ENCODE data around the gene TRIM62.

Gene TRIM62

DNA sequence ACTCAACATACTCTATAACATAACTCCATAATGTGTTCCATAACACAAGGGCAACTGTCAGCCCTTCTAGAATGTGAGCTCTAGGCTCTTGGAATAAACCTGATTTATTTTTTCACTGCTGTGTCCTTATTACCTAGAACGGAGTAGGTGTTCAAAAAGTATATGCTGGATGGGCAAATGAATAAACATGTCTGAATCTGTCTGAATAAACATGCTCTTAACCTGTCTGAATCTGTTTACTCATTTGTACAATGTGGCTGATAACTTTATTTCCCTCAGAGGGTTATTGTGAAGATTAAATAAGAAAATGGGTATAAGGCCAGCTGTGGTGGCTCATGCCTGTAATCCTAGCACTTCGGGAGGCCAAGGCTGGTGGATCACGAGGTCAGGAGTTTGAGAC is 58.6 kb downstream of the TRIM62 start:
- Histone ChIP-seq H3K4me2 (ENCODE audit: low read length) (no peak overlapping the region), H3K27ac (ENCODE audit: low read depth, low read length) (no peak overlapping the region), H2BK120ac (ENCODE audit: insufficient read depth, low read length, poor library complexity) (no peak overlapping the region), H3K4ac (ENCODE audit: low read depth, low read length) (no peak overlapping the region), H3K79me1 (ENCODE audit: low read length) (peaks cover 3% of the 10 kb centered on the region), H4K12ac (ENCODE audit: low read depth, low read length) (no peak overlapping the region), H3K4me3 (ENCODE audit: low read depth, low read length) (no peak overlapping the region), H4K91ac (ENCODE audit: low read depth, low read length) (no peak overlapping the region), H3K14ac (ENCODE audit: low read length) (no peak overlapping the region), H4K8ac (ENCODE audit: low read depth, low read length) (no peak overlapping the region), H3K18ac (ENCODE audit: low read length) (no peak overlapping the region), H3K36me3 (ENCODE audit: control insufficient read depth in 1 of 2, insufficient read depth in 2 of 2, low read length in 2 of 2) (no peaks in the 10 kb centered on the region), H2BK12ac (ENCODE audit: low read length) (no peak overlapping the region), H2AFZ (ENCODE audit: insufficient read depth, low read length, poor library complexity) (no peak overlapping the region), H2AK5ac (ENCODE audit: low read length) (no peak overlapping the region), H3K27me3 (ENCODE audit: insufficient read depth, low read length) (no peaks in the 10 kb centered on the region), H2BK5ac (ENCODE audit: low read depth, low read length, poor library complexity) (no peak overlapping the region), H3K79me2 (ENCODE audit: control insufficient read depth, insufficient read depth, low read length, poor library complexity) (no peaks in the 10 kb centered on the region), H3K9ac (ENCODE audit: low read length) (no peak overlapping the region), H3K4me1 (ENCODE audit: control insufficient read depth in 1 of 2, insufficient read depth in 2 of 2, low read length in 2 of 2) (peaks cover 3 to 5% of the 10 kb centered on the region in 2 experiments), H3K23ac (ENCODE audit: low read length) (no peak overlapping the region), H3K9me3 (ENCODE audit: insufficient read depth, low read depth, low read length) (peaks cover 2% of the 10 kb centered on the region)
- no peak for DNase-seq
- no CpG with 5 or more reads among the region's 3 CpGs for WGBS (ENCODE audit: extremely low coverage, insufficient coverage, insufficient read length)

DNA sequence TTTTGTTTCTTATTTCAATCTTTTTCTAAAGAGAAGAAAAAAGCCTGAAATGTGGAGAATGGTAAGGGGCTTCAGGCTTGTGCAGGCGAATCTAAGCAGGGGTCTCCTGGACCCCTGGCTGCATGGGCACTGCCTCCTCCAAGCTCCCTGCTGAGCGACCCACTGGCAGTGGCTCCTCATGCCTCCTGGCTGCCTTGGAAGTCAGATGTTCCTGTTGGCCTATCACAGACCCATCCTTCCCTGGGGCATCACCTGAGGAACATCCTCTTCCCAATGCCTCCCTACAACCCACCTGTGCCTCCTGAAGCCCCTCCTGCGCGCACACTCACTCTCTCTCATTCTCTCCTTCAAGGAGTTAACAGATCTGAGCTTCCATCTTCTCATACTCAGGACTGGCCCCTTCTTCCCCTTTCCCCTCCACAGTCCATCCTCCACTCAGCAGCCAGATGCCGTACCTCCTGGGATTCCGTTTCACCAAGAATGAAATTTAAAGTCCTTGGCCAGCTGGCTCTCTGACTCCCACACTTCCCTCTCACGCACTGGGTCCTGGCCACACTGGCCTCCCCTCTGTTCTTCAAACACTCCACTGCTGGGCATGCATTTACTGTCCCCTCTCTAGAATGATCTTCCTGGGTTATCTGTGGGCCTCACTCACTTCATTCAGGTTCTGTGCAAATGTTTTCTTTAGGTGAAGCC is 59.2 kb downstream of the TRIM62 start:
- Histone ChIP-seq H3K27me3 (ENCODE audit: insufficient read depth, low read length) (no peaks in the 10 kb centered on the region), H3K4me1 (ENCODE audit: control insufficient read depth in 1 of 2, insufficient read depth in 2 of 2, low read length in 2 of 2) (peaks cover 3 to 5% of the 10 kb centered on the region in 2 experiments), H3K18ac (ENCODE audit: low read length) (no peak overlapping the region), H3K14ac (ENCODE audit: low read length) (no peak overlapping the region), H4K12ac (ENCODE audit: low read depth, low read length) (no peak overlapping the region), H3K23ac (ENCODE audit: low read length) (no peak overlapping the region), H3K9me3 (ENCODE audit: insufficient read depth, low read depth, low read length) (peaks cover 2% of the 10 kb centered on the region), H3K79me1 (ENCODE audit: low read length) (peaks cover 3% of the 10 kb centered on the region), H4K91ac (ENCODE audit: low read depth, low read length) (no peak overlapping the region), H3K79me2 (ENCODE audit: control insufficient read depth, insufficient read depth, low read length, poor library complexity) (no peaks in the 10 kb centered on the region), H2BK5ac (ENCODE audit: low read depth, low read length, poor library complexity) (no peak overlapping the region), H3K27ac (ENCODE audit: low read depth, low read length) (no peak overlapping the region), H3K9ac (ENCODE audit: low read length) (no peak overlapping the region), H2BK12ac (ENCODE audit: low read length) (no peak overlapping the region), H2AK5ac (ENCODE audit: low read length) (no peak overlapping the region), H3K4me3 (ENCODE audit: low read depth, low read length) (no peak overlapping the region), H3K36me3 (ENCODE audit: control insufficient read depth in 1 of 2, insufficient read depth in 2 of 2, low read length in 2 of 2) (no peaks in the 10 kb centered on the region), H3K4ac (ENCODE audit: low read depth, low read length) (no peak overlapping the region), H3K4me2 (ENCODE audit: low read length) (no peak overlapping the region), H2BK120ac (ENCODE audit: insufficient read depth, low read length, poor library complexity) (no peak overlapping the region), H4K8ac (ENCODE audit: low read depth, low read length) (no peak overlapping the region), H2AFZ (ENCODE audit: insufficient read depth, low read length, poor library complexity) (no peak overlapping the region)
- DNase-seq: no peak
- WGBS (ENCODE audit: extremely low coverage, insufficient coverage, insufficient read length): no CpG with 5 or more reads among the region's 7 CpGs

DNA sequence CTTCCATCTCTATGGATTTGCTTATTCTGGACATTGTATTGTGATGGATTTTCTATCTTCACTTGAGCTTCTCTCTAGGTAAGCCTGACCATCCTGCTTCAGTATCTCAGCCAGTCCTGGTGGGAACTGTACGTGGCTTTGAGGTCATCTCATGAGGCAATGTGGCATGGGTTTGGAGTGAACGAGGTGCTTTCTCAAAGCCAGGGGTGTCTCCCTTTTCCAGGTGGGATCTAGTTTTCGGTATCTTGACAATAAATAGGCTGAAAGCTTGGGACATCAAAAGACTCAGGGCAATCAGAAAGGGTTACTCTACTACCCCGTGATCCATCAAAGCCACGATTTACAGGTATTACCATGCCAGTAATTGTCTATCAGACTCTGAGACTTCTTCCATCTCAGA is 60.1 kb downstream of the TRIM62 start:
- no peaks in the 10 kb centered on the region for H3K79me1 ChIP-seq (ENCODE audit: low read length)
- peaks cover 3% of the 10 kb centered on the region in 2 experiments for H3K4me1 ChIP-seq (ENCODE audit: control insufficient read depth in 1 of 2, insufficient read depth in 2 of 2, low read length in 2 of 2)
- WGBS (ENCODE audit: extremely low coverage, insufficient coverage, insufficient read length): no CpG with 5 or more reads among the region's 5 CpGs
- peaks cover 2% of the 10 kb centered on the region for H3K9me3 ChIP-seq (ENCODE audit: insufficient read depth, low read depth, low read length)
- H3K18ac ChIP-seq (ENCODE audit: low read length): no peak overlapping the region
- H2BK120ac ChIP-seq (ENCODE audit: insufficient read depth, low read length, poor library complexity): no peak overlapping the region
- no peak overlapping the region for H3K23ac ChIP-seq (ENCODE audit: low read length)
- H4K8ac ChIP-seq (ENCODE audit: low read depth, low read length): no peak overlapping the region
- no peak overlapping the region for H3K14ac ChIP-seq (ENCODE audit: low read length)
- H3K4me3 ChIP-seq (ENCODE audit: low read depth, low read length): no peak overlapping the region
- no peak overlapping the region for H4K91ac ChIP-seq (ENCODE audit: low read depth, low read length)
- no peak overlapping the region for H2BK5ac ChIP-seq (ENCODE audit: low read depth, low read length, poor library complexity)
- H3K4ac ChIP-seq (ENCODE audit: low read depth, low read length): no peak overlapping the region
- no peak overlapping the region for H2AFZ ChIP-seq (ENCODE audit: insufficient read depth, low read length, poor library complexity)
- H2AK5ac ChIP-seq (ENCODE audit: low read length): no peak overlapping the region
- no peaks in the 10 kb centered on the region for H3K79me2 ChIP-seq (ENCODE audit: control insufficient read depth, insufficient read depth, low read length, poor library complexity)
- H2BK12ac ChIP-seq (ENCODE audit: low read length): no peak overlapping the region
- H3K36me3 ChIP-seq (ENCODE audit: control insufficient read depth in 1 of 2, insufficient read depth in 2 of 2, low read length in 2 of 2): no peaks in the 10 kb centered on the region
- H3K9ac ChIP-seq (ENCODE audit: low read length): no peak overlapping the region
- H3K4me2 ChIP-seq (ENCODE audit: low read length): no peak overlapping the region
- H3K27ac ChIP-seq (ENCODE audit: low read depth, low read length): no peak overlapping the region
- no peaks in the 10 kb centered on the region for H3K27me3 ChIP-seq (ENCODE audit: insufficient read depth, low read length)
- H4K12ac ChIP-seq (ENCODE audit: low read depth, low read length): no peak overlapping the region
- no peak for DNase-seq

DNA sequence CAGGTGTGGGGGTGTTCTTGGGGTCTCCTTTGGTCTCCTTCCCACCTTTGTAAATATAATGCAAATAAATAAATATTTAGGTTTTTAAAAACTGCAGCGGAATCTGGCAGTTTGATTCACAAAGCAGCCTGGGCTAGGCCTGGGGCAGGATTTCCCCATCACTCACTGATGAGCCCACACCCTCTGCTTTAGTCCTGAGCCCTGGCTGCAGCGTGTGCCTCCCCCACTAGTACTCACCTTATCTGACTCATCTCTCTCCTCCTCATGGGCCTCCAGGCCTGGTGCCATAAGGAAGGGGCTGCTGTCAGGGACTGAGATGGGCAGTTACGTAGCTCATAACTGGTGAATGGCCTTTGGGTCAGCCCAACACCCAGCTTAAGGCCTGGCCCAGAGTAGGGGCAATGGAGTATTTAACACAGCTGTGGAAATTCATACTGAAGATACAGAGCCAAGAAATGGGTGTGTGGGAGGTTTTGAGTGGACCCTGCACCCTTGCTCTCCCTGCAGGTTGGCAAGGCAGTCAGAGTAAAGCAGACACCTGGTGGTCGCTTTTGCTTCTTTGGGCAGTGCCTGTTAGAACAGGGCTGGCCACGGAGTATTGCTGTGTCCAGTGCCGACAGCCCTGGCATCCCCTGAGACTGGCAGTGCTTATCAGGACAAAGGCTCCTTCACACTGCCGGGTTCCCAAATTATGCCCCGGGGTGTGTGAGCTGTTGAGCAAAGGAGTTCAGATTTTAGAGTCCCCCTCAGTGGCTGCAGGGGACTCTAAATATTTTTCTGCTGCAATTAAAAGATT is 61.2 kb downstream of the TRIM62 start:
- no peaks in the 10 kb centered on the region for H3K27me3 ChIP-seq (ENCODE audit: insufficient read depth, low read length)
- H3K27ac ChIP-seq (ENCODE audit: low read depth, low read length): no peak overlapping the region
- no peak overlapping the region for H3K9ac ChIP-seq (ENCODE audit: low read length)
- no peak overlapping the region for H3K4ac ChIP-seq (ENCODE audit: low read depth, low read length)
- no peak overlapping the region for H4K12ac ChIP-seq (ENCODE audit: low read depth, low read length)
- H3K4me1 ChIP-seq (ENCODE audit: control insufficient read depth in 1 of 2, insufficient read depth in 2 of 2, low read length in 2 of 2): no peaks in the 10 kb centered on the region
- H4K8ac ChIP-seq (ENCODE audit: low read depth, low read length): no peak overlapping the region
- no peak overlapping the region for H2BK120ac ChIP-seq (ENCODE audit: insufficient read depth, low read length, poor library complexity)
- no peak overlapping the region for H3K18ac ChIP-seq (ENCODE audit: low read length)
- no peaks in the 10 kb centered on the region for H3K9me3 ChIP-seq (ENCODE audit: insufficient read depth, low read depth, low read length)
- no peak overlapping the region for H3K4me2 ChIP-seq (ENCODE audit: low read length)
- H3K36me3 ChIP-seq (ENCODE audit: control insufficient read depth in 1 of 2, insufficient read depth in 2 of 2, low read length in 2 of 2): no peaks in the 10 kb centered on the region
- H3K4me3 ChIP-seq (ENCODE audit: low read depth, low read length): no peak overlapping the region
- no peak overlapping the region for H4K91ac ChIP-seq (ENCODE audit: low read depth, low read length)
- no peak for DNase-seq
- no peak overlapping the region for H2AK5ac ChIP-seq (ENCODE audit: low read length)
- no peaks in the 10 kb centered on the region for H3K79me1 ChIP-seq (ENCODE audit: low read length)
- no peak overlapping the region for H3K23ac ChIP-seq (ENCODE audit: low read length)
- H2BK5ac ChIP-seq (ENCODE audit: low read depth, low read length, poor library complexity): no peak overlapping the region
- H2BK12ac ChIP-seq (ENCODE audit: low read length): no peak overlapping the region
- no peak overlapping the region for H3K14ac ChIP-seq (ENCODE audit: low read length)
- no peaks in the 10 kb centered on the region for H3K79me2 ChIP-seq (ENCODE audit: control insufficient read depth, insufficient read depth, low read length, poor library complexity)
- H2AFZ ChIP-seq (ENCODE audit: insufficient read depth, low read length, poor library complexity): no peak overlapping the region
- WGBS (ENCODE audit: extremely low coverage, insufficient coverage, insufficient read length): no CpG with 5 or more reads among the region's 8 CpGs

Data from trophoblast cell (in vitro differentiated cells and primary cell).